ENCODE data around the gene LNPEP. TPM values are rescaled to one million over a fixed set of nuclear protein-coding genes. Genes with fewer than 3 reads are reported as not detected.

LNPEP gene
- total RNA-seq, 1 donor from 2014 or later: 19.6 TPM

DNA sequence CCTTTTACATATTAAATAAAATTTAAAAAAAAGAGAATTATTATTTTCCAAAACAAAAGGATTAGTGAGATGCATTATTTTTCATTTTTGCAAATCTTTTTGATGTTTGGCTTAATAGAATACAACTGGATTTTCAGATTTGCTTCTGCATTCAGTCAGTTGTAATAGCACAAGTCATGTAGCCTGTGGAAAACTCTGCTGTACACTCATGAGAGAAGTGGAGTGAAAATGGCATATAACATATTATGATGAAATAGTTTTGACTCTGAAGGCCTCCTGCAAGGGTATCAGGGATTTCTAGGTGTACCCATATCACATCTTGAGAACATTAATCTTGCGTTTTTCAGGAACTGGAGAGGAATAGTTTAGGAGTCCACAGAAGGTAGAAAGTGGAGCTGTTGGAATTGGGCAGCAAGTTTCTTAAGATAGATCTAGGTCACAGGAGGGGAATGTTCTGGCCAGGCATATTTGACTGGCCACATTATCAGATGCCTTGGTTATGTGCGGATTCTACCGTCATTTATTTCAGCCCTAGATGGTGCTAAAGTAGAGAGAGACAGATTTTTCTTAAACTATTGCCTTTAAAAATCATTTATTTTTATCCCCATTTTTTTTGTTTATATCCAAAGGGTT lies 16.4 kb downstream of the LNPEP start:
- no peak overlapping the region for H2AFZ ChIP-seq (replicated peaks)
- DNase-seq (ENCODE audit: low spot score): no peak
- H3K4me2 ChIP-seq: no peak overlapping the region
- peaks cover 6% of the 10 kb centered on the region for H3K4me1 ChIP-seq
- H3K4me3 ChIP-seq: no peak overlapping the region
- Mint-ChIP-seq H3K9me3 (peaks cover 21% of the 10 kb centered on the region), H3K27me3 (ENCODE audit: insufficient read depth, low read depth) (no peaks in the 10 kb centered on the region), H3K27ac (no peak overlapping the region), H3K36me3 (peaks cover 7% of the 10 kb centered on the region), H3K4me3 (no peak overlapping the region), H3K4me1 (no peaks in the 10 kb centered on the region)
- H3F3A ChIP-seq (ENCODE audit: low read depth): no peaks in the 10 kb centered on the region
- no peak for TF ChIP-seq EZH2phosphoT487 (IDR thresholded peaks at IDR 0.05)
- TF ChIP-seq EZH2 (IDR thresholded peaks at IDR 0.05): no peak
- no peak for TF ChIP-seq CTCF (IDR thresholded peaks at IDR 0.05)
- H4K20me1 ChIP-seq (ENCODE audit: low read depth): no peaks in the 10 kb centered on the region
- no peaks in the 10 kb centered on the region for H3K79me2 ChIP-seq (ENCODE audit: low read depth)
- H3K27ac ChIP-seq: no peak overlapping the region
- H3K9me3 ChIP-seq (ENCODE audit: low read depth): no peaks in the 10 kb centered on the region
- no peak overlapping the region for H3K9ac ChIP-seq
- H3K36me3 ChIP-seq: no peaks in the 10 kb centered on the region
- H3K27me3 ChIP-seq: no peaks in the 10 kb centered on the region

DNA sequence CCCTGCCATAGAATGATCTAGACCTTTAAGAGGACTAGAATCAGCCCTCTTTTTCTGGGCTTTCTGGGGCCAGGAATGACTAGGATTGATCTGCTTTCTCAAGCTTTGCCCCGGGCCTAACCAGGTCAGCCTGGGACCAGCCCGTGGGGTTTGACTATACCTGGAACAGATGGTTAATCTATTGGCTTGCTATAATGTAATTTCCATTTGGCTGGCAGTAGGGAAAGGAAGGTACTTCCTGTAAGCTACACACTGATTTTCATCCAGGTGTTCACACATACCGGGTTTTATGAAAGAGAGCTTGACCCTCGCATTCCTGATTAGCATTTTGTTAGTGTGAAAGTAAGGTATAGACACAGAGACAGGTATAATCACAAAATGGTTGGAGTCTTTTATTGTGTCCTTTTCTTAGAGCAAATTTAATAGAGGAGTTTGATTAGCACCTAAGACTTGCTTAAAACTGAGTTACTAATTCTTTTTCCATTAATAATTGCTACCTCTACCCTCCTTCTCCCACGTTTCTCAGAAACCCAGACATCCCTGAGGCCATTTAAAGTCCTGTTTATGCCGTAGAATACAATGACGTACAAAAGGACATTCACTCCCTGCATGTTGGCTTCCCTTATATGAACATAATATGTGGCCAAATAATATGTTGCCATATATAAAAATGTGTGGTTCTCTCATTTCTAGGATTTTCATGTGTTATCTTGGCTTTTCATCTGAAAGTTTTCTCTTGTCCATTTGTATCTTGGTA lies 17.3 kb downstream of the LNPEP start:
- H3K27me3 ChIP-seq: no peaks in the 10 kb centered on the region
- Mint-ChIP-seq H3K36me3 (peaks cover 7% of the 10 kb centered on the region), H3K4me3 (no peak overlapping the region), H3K27ac (no peak overlapping the region), H3K4me1 (no peaks in the 10 kb centered on the region), H3K27me3 (ENCODE audit: insufficient read depth, low read depth) (no peaks in the 10 kb centered on the region), H3K9me3 (peaks cover 21% of the 10 kb centered on the region)
- no peak overlapping the region for H3K27ac ChIP-seq
- no peak overlapping the region for H2AFZ ChIP-seq (replicated peaks)
- DNase-seq (ENCODE audit: low spot score): no peak
- H4K20me1 ChIP-seq (ENCODE audit: low read depth): no peaks in the 10 kb centered on the region
- no peak overlapping the region for H3K4me2 ChIP-seq
- H3K79me2 ChIP-seq (ENCODE audit: low read depth): no peaks in the 10 kb centered on the region
- H3K4me3 ChIP-seq: no peak overlapping the region
- H3F3A ChIP-seq (ENCODE audit: low read depth): no peaks in the 10 kb centered on the region
- H3K4me1 ChIP-seq: peaks cover 7% of the 10 kb centered on the region
- H3K36me3 ChIP-seq: no peaks in the 10 kb centered on the region
- TF ChIP-seq EZH2 (IDR thresholded peaks at IDR 0.05) (no peak), CTCF (IDR thresholded peaks at IDR 0.05) (no peak), EZH2phosphoT487 (IDR thresholded peaks at IDR 0.05) (no peak)
- no peaks in the 10 kb centered on the region for H3K9me3 ChIP-seq (ENCODE audit: low read depth)
- H3K9ac ChIP-seq: no peak overlapping the region

DNA sequence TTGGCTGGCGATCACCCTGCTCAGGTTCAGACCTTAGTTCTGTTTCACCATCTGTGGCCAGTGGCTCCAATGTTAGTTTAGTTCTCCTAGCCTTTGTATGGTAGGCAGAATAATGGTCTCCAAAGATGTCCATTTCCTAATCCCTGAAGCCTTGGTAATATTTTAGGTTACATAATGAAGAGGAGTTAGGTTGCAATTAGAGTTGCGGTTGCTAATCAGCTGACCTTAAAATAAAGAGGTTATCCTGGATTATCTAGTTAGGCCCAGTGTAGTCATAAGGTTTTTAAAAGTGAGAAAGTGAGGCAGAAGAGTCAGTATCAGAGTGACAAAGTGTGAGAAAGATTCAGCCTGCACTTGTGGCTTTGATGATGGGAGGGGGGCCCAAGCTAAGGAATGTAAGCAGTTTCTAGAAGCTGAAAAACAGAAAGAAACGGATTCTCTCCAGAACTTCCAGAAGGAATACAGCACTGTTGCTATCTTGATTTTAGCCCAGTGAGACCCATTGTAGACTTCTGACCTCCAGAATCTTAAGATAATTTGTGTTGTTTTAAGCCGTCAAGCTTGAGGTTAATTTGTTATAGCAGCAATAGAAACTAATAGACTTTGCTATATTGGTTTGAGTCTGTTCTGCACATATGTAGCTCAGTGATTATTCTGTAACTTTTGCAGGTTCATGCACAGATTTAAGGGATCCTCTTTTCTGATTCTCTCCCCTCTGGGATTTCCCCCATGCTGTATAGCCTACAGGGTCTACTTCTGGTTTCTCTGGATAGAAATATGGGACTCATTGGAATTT lies 21.6 kb downstream of the LNPEP start:
- H3K36me3 ChIP-seq: no peaks in the 10 kb centered on the region
- no peak for DNase-seq (ENCODE audit: low spot score)
- no peaks in the 10 kb centered on the region for H3K79me2 ChIP-seq (ENCODE audit: low read depth)
- H3K4me3 ChIP-seq: no peak overlapping the region
- H2AFZ ChIP-seq (replicated peaks): no peak overlapping the region
- no peaks in the 10 kb centered on the region for H3K27me3 Mint-ChIP-seq (ENCODE audit: insufficient read depth, low read depth)
- TF ChIP-seq CTCF (IDR thresholded peaks at IDR 0.05): no peak
- no peak for TF ChIP-seq EZH2phosphoT487 (IDR thresholded peaks at IDR 0.05)
- no peak for TF ChIP-seq EZH2 (IDR thresholded peaks at IDR 0.05)
- H3K27me3 ChIP-seq: no peaks in the 10 kb centered on the region
- H3K4me2 ChIP-seq: no peak overlapping the region
- no peaks in the 10 kb centered on the region for H4K20me1 ChIP-seq (ENCODE audit: low read depth)
- H3K4me3 Mint-ChIP-seq: no peak overlapping the region
- H3K4me1 Mint-ChIP-seq: no peaks in the 10 kb centered on the region
- no peak overlapping the region for H3K27ac Mint-ChIP-seq
- peaks cover 7% of the 10 kb centered on the region for H3K4me1 ChIP-seq
- H3K36me3 Mint-ChIP-seq: peaks cover 2% of the 10 kb centered on the region
- H3F3A ChIP-seq (ENCODE audit: low read depth): no peaks in the 10 kb centered on the region
- peaks cover 3% of the 10 kb centered on the region for H3K9me3 Mint-ChIP-seq
- no peak overlapping the region for H3K9ac ChIP-seq
- H3K27ac ChIP-seq: no peak overlapping the region
- no peaks in the 10 kb centered on the region for H3K9me3 ChIP-seq (ENCODE audit: low read depth)

Data from neural progenitor cell (in vitro differentiated cells).